ENCODE data around the gene TBC1D13.

DNA sequence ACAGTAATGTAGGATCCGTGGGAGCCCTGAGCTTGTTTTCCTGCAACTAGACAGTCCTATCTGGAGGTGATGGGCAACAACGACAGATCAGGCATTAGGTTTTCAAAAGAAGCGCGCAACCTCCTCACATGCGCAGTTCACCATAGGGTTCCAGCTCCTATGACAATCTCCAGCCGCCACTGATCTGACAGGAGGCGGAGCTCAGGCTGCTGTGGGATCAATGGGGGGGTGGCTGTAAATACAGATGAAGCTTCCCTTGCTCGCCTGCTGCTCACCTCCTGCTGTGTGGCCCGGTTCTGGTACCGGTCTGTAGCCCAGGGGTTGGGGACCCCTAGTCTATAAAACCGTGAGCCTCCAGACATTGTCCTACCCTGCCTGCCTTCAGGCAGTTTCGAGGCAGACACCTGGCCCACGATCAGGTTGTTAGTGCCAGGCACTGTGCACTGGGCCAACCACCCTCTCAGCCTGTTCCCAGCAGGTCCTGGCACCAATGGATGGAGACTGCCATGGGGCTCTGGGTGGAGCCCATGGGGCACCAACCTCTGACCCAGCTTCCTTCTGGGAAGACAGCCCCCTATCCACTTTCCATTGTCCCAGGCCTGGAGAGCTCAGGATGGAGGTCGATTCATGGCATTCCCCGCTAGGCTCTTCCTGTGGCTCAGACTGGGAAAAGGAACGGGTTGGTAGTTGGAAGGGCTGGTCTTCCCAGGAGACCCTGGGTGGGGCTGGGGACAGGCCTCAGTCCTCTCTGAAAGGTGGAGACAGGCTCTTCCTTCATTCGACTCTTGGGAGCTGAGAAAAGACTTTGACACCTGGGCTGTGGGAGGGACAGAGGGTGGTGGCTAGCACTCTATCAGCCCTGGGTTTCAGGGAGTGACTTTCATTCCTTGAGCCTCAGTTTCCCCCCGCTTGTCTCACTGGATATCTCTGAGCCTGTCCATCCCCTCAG, 32.9 kb downstream of the TBC1D13 start:
- TF ChIP-seq CTCF (IDR thresholded peaks at IDR 0.05; ENCODE audit: insufficient read depth, low read length, poor library complexity, severe bottlenecking): no peak
- TF ChIP-seq EZH2phosphoT487 (conservative IDR thresholded peaks at IDR 0.05; ENCODE audit: low read length): no peak

Measured in SU-DHL-6 (cell line).